B cell (primary cell): ENCODE data around the gene PDK4. TPM values are rescaled to one million over a fixed set of nuclear protein-coding genes. Genes with fewer than 3 reads are reported as not detected.

Source experiments
- ATAC-seq: fragments of 200-7000 bp; cut with Tn5 transposase; one replicate; pipeline ENCODE4 v1.10.0; 2021; ENCODE audit warnings: low read depth, mild to moderate bottlenecking, moderate number of reproducible peaks, moderate library complexity
- CTCF ChIA-PET: fragments of 350-600 bp; sonication (Branson Sonifier 250); formaldehyde crosslinking; loops from one replicate; lab custom pipeline; 2021; ENCODE audit warnings: antibody characterized with exemption, inconsistent platforms; lab: Charles Lee
- POLR2A ChIA-PET: fragments of 350-600 bp; sonication (Branson Sonifier 250); formaldehyde crosslinking; loops from one replicate; lab custom pipeline; 2021; ENCODE audit warnings: antibody characterized with exemption; lab: Charles Lee
- DNase-seq: peaks from one replicate; pipeline ENCODE4 v3.0.0; 2013
- H2AFZ ChIP-seq: 2 replicates; pipeline ENCODE4 v1.6.1; 2012; ENCODE audit warnings: mild to moderate bottlenecking, low read depth, low read length; ENCODE audit not compliant: insufficient read depth, poor library complexity, severe bottlenecking
- H3K27ac ChIP-seq, 2 donors: 1 replicate in 1 of 2; 2 replicates in 1 of 2; pipeline ENCODE4 v1.5.1; 2012 to 2013; ENCODE audit warnings: low read length in 2 of 2, mild to moderate bottlenecking in 2 of 2, moderate library complexity in 1 of 2
- H3K27me3 ChIP-seq, 4 experiments: fragments of 200-600 bp in 1 of 4; sonication (generic) in 1 of 4; replicated peaks in 1 of 4; 1 replicate in 2 of 4; 2 replicates in 2 of 4; pipeline versions ENCODE4 v1.6.1 to v1.7.0; 2013 to 2016; ENCODE audit warnings: low read length in 3 of 4, mild to moderate bottlenecking in 2 of 4, mixed read lengths in 1 of 4, moderate library complexity in 1 of 4; ENCODE audit not compliant: insufficient read depth in 4 of 4, control insufficient read depth in 3 of 4; ENCODE audit errors: control extremely low read depth in 1 of 4
- H3K36me3 ChIP-seq, 2 experiments: replicated peaks in 1 of 2; 1 replicate in 1 of 2; 2 replicates in 1 of 2; pipeline versions ENCODE4 v1.6.1 to v1.7.1; 2013; ENCODE audit warnings: low read length in 1 of 2; ENCODE audit not compliant: insufficient read depth in 2 of 2, control insufficient read depth in 1 of 2; ENCODE audit errors: control extremely low read depth in 1 of 2, extremely low read depth in 1 of 2
- H3K4me1 ChIP-seq, 2 donors: fragments of 200-600 bp in 1 of 2; sonication (generic) in 1 of 2; 1 replicate in 1 of 2; 2 replicates in 1 of 2; pipeline versions ENCODE4 v1.5.1 to v1.6.1; 2013 to 2017; ENCODE audit warnings: low read length in 2 of 2; ENCODE audit not compliant: control insufficient read depth in 2 of 2, insufficient read depth in 2 of 2
- H3K4me2 ChIP-seq: replicated peaks from 2 replicates; pipeline ENCODE3; 2012; ENCODE audit warnings: mild to moderate bottlenecking, low read depth, low read length; ENCODE audit not compliant: poor library complexity, severe bottlenecking
- H3K4me3 ChIP-seq, 5 experiments: fragments of 200-600 bp in 1 of 5; sonication (generic) in 1 of 5; 1 replicate in 3 of 5; 2 replicates in 2 of 5; pipeline versions ENCODE4 v1.5.1 to v1.7.0; 2011 to 2016; ENCODE audit warnings: low read length in 4 of 5, mild to moderate bottlenecking in 4 of 5, low read depth in 2 of 5, control low read depth in 1 of 5, moderate library complexity in 1 of 5; ENCODE audit not compliant: insufficient read depth in 1 of 5; ENCODE audit errors: control extremely low read depth in 1 of 5, extremely low read depth in 1 of 5
- H3K79me2 ChIP-seq: fragments of 200-600 bp; sonication (generic); one replicate; pipeline ENCODE4 v1.6.0; 2016; ENCODE audit warnings: low read length; ENCODE audit not compliant: control insufficient read depth, insufficient read depth
- H3K9ac ChIP-seq: fragments of 200-600 bp; sonication (generic); 2 replicates; pipeline ENCODE4 v1.6.1; 2017; ENCODE audit warnings: mild to moderate bottlenecking, low read length, moderate library complexity
- H3K9me3 ChIP-seq, 3 donors: one replicate each; pipeline versions ENCODE4 v1.6.1 to v1.7.1; 2013; ENCODE audit warnings: low read length in 2 of 3; ENCODE audit not compliant: control insufficient read depth in 2 of 3, insufficient read depth in 1 of 3; ENCODE audit errors: control extremely low read depth in 1 of 3
- H4K20me1 ChIP-seq: 2 replicates; pipeline ENCODE4 v1.6.0; 2012; ENCODE audit warnings: mild to moderate bottlenecking, low read length; ENCODE audit not compliant: insufficient read depth, control insufficient read depth, poor library complexity, severe bottlenecking
- H3K27ac Mint-ChIP-seq: one replicate; pipeline ENCODE4 v1.8.0; 2021; ENCODE audit warnings: mixed read lengths
- H3K27me3 Mint-ChIP-seq: one replicate; pipeline ENCODE4 v1.8.0; 2021; ENCODE audit warnings: mixed read lengths
- H3K4me1 Mint-ChIP-seq: one replicate; pipeline ENCODE4 v1.8.0; 2021; ENCODE audit warnings: mixed read lengths
- H3K4me3 Mint-ChIP-seq: one replicate; pipeline ENCODE4 v1.8.0; 2021; ENCODE audit warnings: mixed read lengths
- H3K9me3 Mint-ChIP-seq: one replicate; pipeline ENCODE4 v1.8.0; 2022; ENCODE audit warnings: mixed read lengths; ENCODE audit not compliant: insufficient read depth
- EZH2 ChIP-seq: IDR thresholded peaks from 2 replicates; pipeline ENCODE4 v1.6.1; 2012; ENCODE audit warnings: borderline replicate concordance, low read depth, mild to moderate bottlenecking, moderate library complexity, low read length; ENCODE audit not compliant: insufficient read depth, poor library complexity, severe bottlenecking
- WGBS: methylation state at CpG from one replicate; pipeline ENCODE4 v1.1.5; 2013; ENCODE audit warnings: missing lambda C conversion rate; ENCODE audit not compliant: insufficient coverage; 5-methylcytosine and 5-hydroxymethylcytosine counted together
- intact Hi-C: fragments of 100-400 bp; cut with micrococcal nuclease; formaldehyde crosslinking; loops from one replicate; pipeline ENCODE4 v1.10.0; 2022
- polyA plus RNA-seq: library from polyadenylated mRNA; depleted of rRNA; stranded (reverse); fragments of >200 nt; gene quantifications from 2 replicates; pipeline ENCODE4 v1.2.3, GENCODE V29; 2012
- total RNA-seq, 2 donors: library from RNA; stranded (reverse); fragments of 120-200 nt in 1 of 2; gene quantifications; 1 replicate in 1 of 2; 2 replicates in 1 of 2; pipeline versions ENCODE4 v1.2.3 to v1.2.4, GENCODE V29; 2013 to 2022
- TF ChIP-seq, protein P1 (sequence below): fragments of 200-600 bp; IDR thresholded peaks from one replicate; pipeline ENCODE4 v1.8.0; 2022; ENCODE audit warnings: antibody characterized with exemption, mild to moderate bottlenecking

Gene PDK4
- total and polyA plus RNA-seq, 2 donors (not counting 1 experiment from before 2014, with no cell fraction given) = 0.54 to 6.8 TPM

DNA sequence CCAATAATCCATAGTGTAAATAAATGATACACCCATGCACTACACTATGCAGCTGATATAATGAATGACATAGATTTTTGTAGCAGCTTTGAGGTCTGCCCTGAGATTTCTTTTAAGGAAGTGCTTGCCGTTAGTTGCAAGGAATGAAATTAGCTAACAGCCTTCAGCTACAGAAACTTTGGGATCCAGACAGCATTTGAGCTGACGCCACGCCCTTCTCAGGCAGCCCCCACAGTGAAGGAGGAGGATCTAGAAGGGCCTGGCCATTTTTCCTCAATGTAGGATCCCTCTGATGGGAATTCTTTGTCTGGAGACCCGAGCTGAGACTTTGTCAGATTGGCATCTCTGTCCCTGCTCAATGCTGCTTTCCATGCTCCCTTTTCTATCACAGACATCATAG is 6.1 kb upstream of the PDK4 start:
- Histone ChIP-seq H2AFZ (no peak overlapping the region), H3K36me3 (no peaks in the 10 kb centered on the region), H3K4me3 (no peak overlapping the region), H3K4me2 (no peak overlapping the region), H3K27me3 (peaks cover 0 to 4% (median 0%) of the 10 kb centered on the region in 4 experiments), H3K27ac (no peak overlapping the region), H3K9ac (no peak overlapping the region), H3K4me1 (peaks cover 7 to 9% of the 10 kb centered on the region in 2 donors), H3K9me3 (peaks cover 0 to 13% (median 0%) of the 10 kb centered on the region in 3 donors), H3K79me2 (no peaks in the 10 kb centered on the region), H4K20me1 (no peaks in the 10 kb centered on the region)
- H3K9me3 Mint-ChIP-seq = peaks cover 4% of the 10 kb centered on the region
- no peak for DNase-seq
- no peak for ATAC-seq
- intact Hi-C loops = loop anchor here (10.0 kb wide), 1 partner anchor 1512 kb away; the partner anchor contains the start of gene SDHAF3
- no peak overlapping the region for H3K27ac Mint-ChIP-seq
- H3K4me3 Mint-ChIP-seq = no peak overlapping the region
- ChIA-PET CTCF (interaction anchor here (0.8 kb wide), 1 partner anchor 91 kb away, joined by 3 read pairs; no protein-coding TSS in a partner anchor), POLR2A (no interaction called here)
- TF ChIP-seq, protein P1, sequence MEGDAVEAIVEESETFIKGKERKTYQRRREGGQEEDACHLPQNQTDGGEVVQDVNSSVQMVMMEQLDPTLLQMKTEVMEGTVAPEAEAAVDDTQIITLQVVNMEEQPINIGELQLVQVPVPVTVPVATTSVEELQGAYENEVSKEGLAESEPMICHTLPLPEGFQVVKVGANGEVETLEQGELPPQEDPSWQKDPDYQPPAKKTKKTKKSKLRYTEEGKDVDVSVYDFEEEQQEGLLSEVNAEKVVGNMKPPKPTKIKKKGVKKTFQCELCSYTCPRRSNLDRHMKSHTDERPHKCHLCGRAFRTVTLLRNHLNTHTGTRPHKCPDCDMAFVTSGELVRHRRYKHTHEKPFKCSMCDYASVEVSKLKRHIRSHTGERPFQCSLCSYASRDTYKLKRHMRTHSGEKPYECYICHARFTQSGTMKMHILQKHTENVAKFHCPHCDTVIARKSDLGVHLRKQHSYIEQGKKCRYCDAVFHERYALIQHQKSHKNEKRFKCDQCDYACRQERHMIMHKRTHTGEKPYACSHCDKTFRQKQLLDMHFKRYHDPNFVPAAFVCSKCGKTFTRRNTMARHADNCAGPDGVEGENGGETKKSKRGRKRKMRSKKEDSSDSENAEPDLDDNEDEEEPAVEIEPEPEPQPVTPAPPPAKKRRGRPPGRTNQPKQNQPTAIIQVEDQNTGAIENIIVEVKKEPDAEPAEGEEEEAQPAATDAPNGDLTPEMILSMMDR = no peak
- TF ChIP-seq EZH2 = no peak
- H3K4me1 Mint-ChIP-seq = peaks cover 29% of the 10 kb centered on the region
- H3K27me3 Mint-ChIP-seq = peaks cover 3% of the 10 kb centered on the region
- 90% methylated on average over 4 of the region's 4 CpGs for WGBS

DNA sequence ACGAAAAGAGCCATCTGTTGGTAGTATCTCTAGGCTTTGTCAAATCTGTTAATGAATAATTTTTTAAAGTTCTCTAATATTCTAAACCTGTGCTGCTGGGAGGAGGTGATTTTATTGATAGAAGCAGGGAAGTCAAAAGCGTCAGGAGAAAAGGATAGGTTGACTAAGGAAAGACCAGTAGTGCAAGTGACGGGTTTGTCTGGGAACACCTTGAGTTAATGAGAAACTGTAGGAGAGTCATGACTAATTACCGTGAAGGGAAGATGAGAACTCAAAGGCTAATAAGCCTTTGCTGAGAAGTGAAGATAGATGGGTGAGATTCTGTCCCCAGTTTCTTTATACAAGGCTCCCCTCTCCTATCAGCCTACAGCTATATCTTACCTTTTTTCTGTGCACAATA is 5.0 kb upstream of the PDK4 start:
- CTCF ChIA-PET = no interaction called here
- Histone ChIP-seq H3K4me1 (peaks cover 8 to 12% of the 10 kb centered on the region in 2 donors), H3K4me2 (no peak overlapping the region), H3K27me3 (peaks cover 0 to 6% (median 0%) of the 10 kb centered on the region in 4 experiments), H2AFZ (no peak overlapping the region), H3K27ac (no peak overlapping the region), H3K79me2 (no peaks in the 10 kb centered on the region), H3K4me3 (no peak overlapping the region), H3K36me3 (no peaks in the 10 kb centered on the region), H3K9ac (no peak overlapping the region), H4K20me1 (no peaks in the 10 kb centered on the region), H3K9me3 (peaks cover 0 to 13% (median 0%) of the 10 kb centered on the region in 3 donors)
- TF ChIP-seq, protein P1 = no peak
- TF ChIP-seq EZH2 = no peak
- no peak for ATAC-seq
- Mint-ChIP-seq H3K9me3 (peaks cover 3% of the 10 kb centered on the region), H3K27me3 (peaks cover 7% of the 10 kb centered on the region), H3K4me1 (peaks cover 29% of the 10 kb centered on the region), H3K27ac (no peak overlapping the region), H3K4me3 (no peak overlapping the region)
- intact Hi-C loops = loop anchor here (10.0 kb wide), 1 partner anchor 1513 kb away; the partner anchor contains the start of gene SDHAF3
- 100% methylated on average over 2 of the region's 4 CpGs for WGBS
- POLR2A ChIA-PET = no interaction called here
- DNase-seq = no peak
